Measurements from ENCODE around the gene WDR11. TPM values are rescaled to one million over a fixed set of nuclear protein-coding genes. Genes with fewer than 3 reads are reported as not detected.
"Not testable (repeated sequence)": the region's sequence is repeated elsewhere in the genome, so short reads cannot be mapped to it uniquely, and the experiment has no call there.

Gene WDR11
- total RNA-seq, 4 donors from 2014 or later: 40.5 to 61.8 (median 57.7) TPM

DNA sequence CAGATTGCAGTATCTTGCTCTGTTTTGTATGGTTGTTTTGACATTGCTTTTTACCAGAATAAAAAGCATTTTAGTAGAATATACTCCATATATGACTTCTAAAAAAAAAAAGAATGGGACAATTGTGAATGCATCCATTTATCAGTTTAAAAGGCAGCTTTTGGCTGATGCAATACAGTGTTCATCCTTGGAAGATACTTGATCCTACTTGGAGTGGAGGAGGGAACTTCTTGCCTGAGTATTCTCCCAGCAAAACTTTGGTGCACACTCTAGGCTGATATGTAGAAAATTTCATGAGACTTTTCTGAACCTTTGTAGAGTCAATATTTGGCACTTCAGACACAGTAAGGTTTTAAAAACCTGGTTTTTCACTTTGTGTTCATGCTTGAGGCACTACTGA is 40.2 kb downstream of the WDR11 start:
- Histone ChIP-seq H3K36me3 (peaks cover 0 to 82% (median 0%) of the 10 kb centered on the region in 3 donors), H3K4me1 (no peaks in the 10 kb centered on the region), H3K27ac (no peak overlapping the region), H3K27me3 (no peaks in the 10 kb centered on the region), H3K9me3 (no peaks in the 10 kb centered on the region), H3K4me3 (no peak overlapping the region)
- DNase-seq (ENCODE audit: low spot score in 2 of 2): no peak
- TF ChIP-seq EP300 (IDR thresholded peaks at IDR 0.05) (no peak), POLR2A (IDR thresholded peaks at IDR 0.05) (no peak)
- TF ChIP-seq, protein P1, sequence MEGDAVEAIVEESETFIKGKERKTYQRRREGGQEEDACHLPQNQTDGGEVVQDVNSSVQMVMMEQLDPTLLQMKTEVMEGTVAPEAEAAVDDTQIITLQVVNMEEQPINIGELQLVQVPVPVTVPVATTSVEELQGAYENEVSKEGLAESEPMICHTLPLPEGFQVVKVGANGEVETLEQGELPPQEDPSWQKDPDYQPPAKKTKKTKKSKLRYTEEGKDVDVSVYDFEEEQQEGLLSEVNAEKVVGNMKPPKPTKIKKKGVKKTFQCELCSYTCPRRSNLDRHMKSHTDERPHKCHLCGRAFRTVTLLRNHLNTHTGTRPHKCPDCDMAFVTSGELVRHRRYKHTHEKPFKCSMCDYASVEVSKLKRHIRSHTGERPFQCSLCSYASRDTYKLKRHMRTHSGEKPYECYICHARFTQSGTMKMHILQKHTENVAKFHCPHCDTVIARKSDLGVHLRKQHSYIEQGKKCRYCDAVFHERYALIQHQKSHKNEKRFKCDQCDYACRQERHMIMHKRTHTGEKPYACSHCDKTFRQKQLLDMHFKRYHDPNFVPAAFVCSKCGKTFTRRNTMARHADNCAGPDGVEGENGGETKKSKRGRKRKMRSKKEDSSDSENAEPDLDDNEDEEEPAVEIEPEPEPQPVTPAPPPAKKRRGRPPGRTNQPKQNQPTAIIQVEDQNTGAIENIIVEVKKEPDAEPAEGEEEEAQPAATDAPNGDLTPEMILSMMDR (IDR thresholded peaks at IDR 0.05): no peak

DNA sequence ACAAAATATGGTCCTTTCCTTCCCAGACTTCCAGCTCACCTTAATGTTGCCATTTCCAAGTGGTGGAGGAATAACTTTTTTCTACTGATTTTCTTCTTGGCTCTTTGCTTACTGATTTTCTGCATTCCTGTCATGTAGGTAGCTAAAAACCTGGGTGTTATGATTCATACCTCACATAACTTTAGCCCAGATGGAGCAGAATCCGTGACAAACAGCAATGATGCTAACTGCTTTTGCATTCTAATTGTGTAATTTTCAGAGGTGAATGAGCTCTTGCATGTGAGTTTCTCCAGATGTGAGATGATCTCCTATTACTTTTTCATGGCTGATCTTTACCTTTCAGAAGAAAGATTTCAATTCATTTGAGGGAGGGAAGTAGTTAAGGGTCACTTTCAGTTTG is 43.4 kb downstream of the WDR11 start:
- DNase-seq (ENCODE audit: low spot score in 2 of 2): no peak
- Histone ChIP-seq H3K9me3 (no peaks in the 10 kb centered on the region), H3K4me3 (no peak overlapping the region), H3K36me3 (peaks cover 0 to 74% (median 0%) of the 10 kb centered on the region in 3 donors), H3K27me3 (no peaks in the 10 kb centered on the region), H3K27ac (no peak overlapping the region), H3K4me1 (no peaks in the 10 kb centered on the region)
- 81 to 88% methylated on average over 1 of the region's 1 CpG for WGBS, 2 donors
- TF ChIP-seq EP300 (IDR thresholded peaks at IDR 0.05): no peak
- TF ChIP-seq, protein P1 (IDR thresholded peaks at IDR 0.05): no peak
- TF ChIP-seq POLR2A (IDR thresholded peaks at IDR 0.05): no peak

DNA sequence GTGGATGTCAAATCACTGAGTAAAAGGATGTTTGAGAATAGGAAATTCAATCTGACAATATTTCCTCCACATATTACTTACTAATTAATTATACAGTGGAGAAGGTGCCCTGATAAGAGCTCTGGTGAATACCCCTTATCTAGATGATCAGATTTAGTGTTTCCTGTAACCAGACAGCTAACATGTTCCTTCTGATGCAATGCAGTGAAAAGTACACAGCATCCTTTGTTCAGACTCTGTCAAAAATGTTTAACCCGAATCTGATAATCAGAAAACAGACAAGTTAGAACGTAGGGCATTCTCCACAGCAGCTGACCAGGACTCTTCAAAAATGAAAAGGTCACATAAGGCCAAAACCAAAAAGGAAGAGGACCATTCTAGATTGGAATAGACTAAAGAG is 46.2 kb downstream of the WDR11 start:
- Histone ChIP-seq H3K27me3 (no peaks in the 10 kb centered on the region), H3K36me3 (peaks cover 0 to 77% (median 5%) of the 10 kb centered on the region in 3 donors), H3K27ac (no peak overlapping the region), H3K4me1 (no peaks in the 10 kb centered on the region), H3K9me3 (no peaks in the 10 kb centered on the region), H3K4me3 (no peak overlapping the region)
- 49 to 58% methylated on average over 2 of the region's 2 CpGs for WGBS, 2 donors
- TF ChIP-seq, protein P1 (IDR thresholded peaks at IDR 0.05): no peak
- TF ChIP-seq POLR2A (IDR thresholded peaks at IDR 0.05) (no peak), EP300 (IDR thresholded peaks at IDR 0.05) (no peak)
- DNase-seq (ENCODE audit: low spot score in 2 of 2): no peak

DNA sequence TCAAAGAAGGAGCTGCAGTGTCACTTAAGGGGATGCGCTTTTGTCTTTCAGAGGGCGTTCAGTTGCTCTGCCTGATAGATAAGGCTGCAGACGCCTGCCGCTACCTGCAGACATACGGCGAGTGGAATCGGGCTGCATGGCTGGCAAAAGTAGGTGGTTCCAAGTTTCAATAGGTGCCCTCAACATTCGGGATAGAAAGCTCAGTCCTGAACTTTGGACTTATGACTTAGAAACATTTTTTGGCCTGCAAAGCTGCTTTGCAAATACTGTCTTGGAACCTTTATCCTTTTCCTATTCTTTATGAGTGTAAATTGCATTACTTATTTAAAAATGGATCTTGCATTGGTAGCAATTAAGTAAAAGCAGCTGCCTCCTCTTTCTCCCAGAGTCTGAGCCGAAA is 54.1 kb downstream of the WDR11 start:
- H3K9me3 ChIP-seq: peaks cover 0 to 15% (median 2%) of the 10 kb centered on the region in 4 donors
- WGBS, 2 donors: 90 to 93% methylated on average over 9 of the region's 9 CpGs
- no peak for DNase-seq (ENCODE audit: low spot score in 2 of 2)
- TF ChIP-seq EP300 (IDR thresholded peaks at IDR 0.05): no peak
- TF ChIP-seq, protein P1 (IDR thresholded peaks at IDR 0.05): no peak
- TF ChIP-seq POLR2A (IDR thresholded peaks at IDR 0.05): no peak
- H3K27me3 ChIP-seq: no peaks in the 10 kb centered on the region
- no peak overlapping the region for H3K27ac ChIP-seq
- H3K36me3 ChIP-seq: peaks cover 6 to 100% (median 29%) of the 10 kb centered on the region in 3 donors
- no peaks in the 10 kb centered on the region for H3K4me1 ChIP-seq
- no peak overlapping the region for H3K4me3 ChIP-seq

DNA sequence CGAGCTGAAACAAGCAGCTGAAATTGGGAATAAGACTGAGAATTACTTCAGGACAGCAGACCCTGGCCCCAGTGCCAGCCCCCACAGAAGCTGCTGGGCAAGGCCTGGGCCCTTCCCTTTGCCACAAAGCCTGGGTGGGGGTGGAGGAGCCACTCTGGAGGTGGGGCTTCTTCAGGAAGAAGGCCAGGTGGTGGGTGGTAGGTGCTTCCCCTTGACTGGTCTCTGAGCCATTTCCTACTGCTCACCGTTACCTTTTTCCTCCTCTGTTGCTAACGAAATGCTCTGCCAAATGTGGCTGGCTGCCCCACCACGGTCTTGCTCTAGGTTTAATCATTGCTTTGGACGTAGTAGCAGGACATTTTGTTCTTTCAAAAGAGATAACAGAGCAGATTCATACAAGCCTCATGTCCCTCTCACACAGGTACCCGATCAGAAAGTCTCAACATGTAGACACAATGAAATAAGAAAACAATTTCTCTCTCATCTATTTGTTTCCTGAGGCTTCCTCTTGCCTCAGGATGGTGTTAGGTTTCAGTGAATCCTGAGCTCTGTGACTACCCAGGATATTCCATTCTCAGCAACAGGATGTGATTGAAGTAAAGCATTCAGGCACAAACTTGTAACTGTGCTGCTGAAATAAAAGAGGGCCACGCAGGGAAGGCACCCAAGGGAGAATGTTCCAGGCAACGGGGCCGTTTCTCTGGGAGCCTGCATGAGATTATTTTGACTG is 66.5 kb downstream of the WDR11 start:
- no peak overlapping the region for H3K27ac ChIP-seq
- no peaks in the 10 kb centered on the region for H3K36me3 ChIP-seq
- no peak for TF ChIP-seq POLR2A (IDR thresholded peaks at IDR 0.05)
- WGBS, 2 donors: 68% methylated on average over 9 of the region's 9 CpGs
- peaks cover 0 to 24% (median 4%) of the 10 kb centered on the region in 4 donors for H3K9me3 ChIP-seq
- DNase-seq (ENCODE audit: low spot score in 2 of 2): no peak
- no peaks in the 10 kb centered on the region for H3K27me3 ChIP-seq
- no peak overlapping the region for H3K4me3 ChIP-seq
- H3K4me1 ChIP-seq: no peaks in the 10 kb centered on the region

DNA sequence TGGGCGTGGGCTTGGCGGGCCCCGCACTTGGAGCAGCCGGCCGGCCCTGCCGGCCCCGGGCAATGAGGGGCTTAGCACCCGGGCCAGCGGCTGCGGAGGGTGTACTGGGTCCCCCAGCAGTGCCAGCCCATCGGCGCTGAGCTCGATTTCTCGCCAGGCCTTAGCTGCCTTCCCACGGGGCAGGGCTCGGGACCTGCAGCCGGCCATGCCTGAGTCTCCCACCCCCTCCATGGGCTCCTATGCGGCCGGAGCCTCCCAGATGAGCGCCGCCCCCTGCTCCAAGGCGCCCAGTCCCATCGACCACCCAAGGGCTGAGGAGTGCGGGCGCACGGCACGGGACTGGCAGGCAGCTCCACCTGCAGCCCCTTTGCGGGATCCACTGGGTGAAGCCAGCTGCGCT is 72.7 kb downstream of the WDR11 start:
- not testable (repeated sequence) for DNase-seq (ENCODE audit: low spot score in 2 of 2); H3K27ac ChIP-seq; H3K27me3 ChIP-seq; H3K9me3 ChIP-seq; H3K4me1 ChIP-seq; H3K4me3 ChIP-seq; H3K36me3 ChIP-seq
- WGBS, 2 donors: 83 to 100% methylated on average over 1 to 4 of the region's 29 CpGs

Data from tibial nerve (tissue), 4 donors.